HG02759 (cell line): ENCODE results near the gene SYNDIG1.

Experiments used
- ATAC-seq: cut with Tn5 transposase; IDR thresholded peaks from one replicate; pipeline ENCODE4 v1.9.1; 2021; ENCODE audit warnings: mild to moderate bottlenecking, moderate library complexity; ENCODE audit not compliant: unreplicated experiment

The SYNDIG1 gene

GRCh38 chr20:24559114-24559732 is 89.8 kb downstream of the SYNDIG1 start:
- ATAC-seq = no peak

- ATAC-seq = no peak
These were observed 91.4 kb downstream of the SYNDIG1 start for GRCh38 chr20:24560571-24561491.

- ATAC-seq = no peak
These were observed 96.5 kb downstream of the SYNDIG1 start for GRCh38 chr20:24565835-24566351.

GRCh38 chr20:24566656-24567055 is 97.2 kb downstream of the SYNDIG1 start:
- ATAC-seq = no peak

- no peak for ATAC-seq
These were observed 98.1 kb downstream of the SYNDIG1 start for GRCh38 chr20:24567508-24567907.

- ATAC-seq = no peak
These were observed 99.4 kb downstream of the SYNDIG1 start for GRCh38 chr20:24568842-24569241.

GRCh38 chr20:24571159-24571558 is 101.7 kb downstream of the SYNDIG1 start:
- no peak for ATAC-seq

- ATAC-seq = no peak
These were observed 102.7 kb downstream of the SYNDIG1 start for GRCh38 chr20:24572140-24572539.

GRCh38 chr20:24572862-24573261 is 103.4 kb downstream of the SYNDIG1 start:
- no peak for ATAC-seq

- no peak for ATAC-seq
These were observed 104.1 kb downstream of the SYNDIG1 start for GRCh38 chr20:24573557-24573956.

- no peak for ATAC-seq
These were observed 104.9 kb downstream of the SYNDIG1 start for GRCh38 chr20:24574307-24574706.

- no peak for ATAC-seq
These were observed 105.4 kb downstream of the SYNDIG1 start for GRCh38 chr20:24574797-24575196.

- ATAC-seq = no peak
These were observed 106.4 kb downstream of the SYNDIG1 start for GRCh38 chr20:24575811-24576210.

GRCh38 chr20:24576447-24576846 is 107.0 kb downstream of the SYNDIG1 start:
- ATAC-seq = no peak

- no peak for ATAC-seq
These were observed 108.0 kb downstream of the SYNDIG1 start for GRCh38 chr20:24577271-24577909.

- no peak for ATAC-seq
These were observed 109.4 kb downstream of the SYNDIG1 start for GRCh38 chr20:24578567-24579415.

GRCh38 chr20:24579475-24579874 is 110.0 kb downstream of the SYNDIG1 start:
- ATAC-seq = no peak

GRCh38 chr20:24580006-24580405 is 110.6 kb downstream of the SYNDIG1 start:
- ATAC-seq = no peak

GRCh38 chr20:24580855-24581254 is 111.4 kb downstream of the SYNDIG1 start:
- ATAC-seq = no peak

GRCh38 chr20:24581443-24582170 is 112.2 kb downstream of the SYNDIG1 start:
- ATAC-seq = no peak
